Measurements from ENCODE around the gene IL1RAPL2.
"Not testable (repeated sequence)": the region's sequence is repeated elsewhere in the genome, so short reads cannot be mapped to it uniquely, and the experiment has no call there.

The IL1RAPL2 gene

GRCh38 chrX:105168577-105168976 is 602.6 kb downstream of the IL1RAPL2 start:
- DNase-seq (ENCODE audit: low spot score), result no peak

GRCh38 chrX:105173071-105173470 is 607.1 kb downstream of the IL1RAPL2 start:
- DNase-seq (ENCODE audit: low spot score), result peak; percentile 13

GRCh38 chrX:105179644-105180043 is 613.6 kb downstream of the IL1RAPL2 start:
- no peak for DNase-seq (ENCODE audit: low spot score)

- no peak for DNase-seq (ENCODE audit: low spot score)
These were observed 623.1 kb downstream of the IL1RAPL2 start for GRCh38 chrX:105189093-105189492.

- DNase-seq (ENCODE audit: low spot score), result peak; percentile 52
These were observed 624.4 kb downstream of the IL1RAPL2 start for GRCh38 chrX:105190252-105190853.

GRCh38 chrX:105191878-105192277 is 625.9 kb downstream of the IL1RAPL2 start:
- peak; percentile 38 for DNase-seq (ENCODE audit: low spot score)

GRCh38 chrX:105209406-105209805 is 643.4 kb downstream of the IL1RAPL2 start:
- DNase-seq (ENCODE audit: low spot score), result no peak

- no peak for DNase-seq (ENCODE audit: low spot score)
These were observed 644.3 kb downstream of the IL1RAPL2 start for GRCh38 chrX:105210258-105210657.

GRCh38 chrX:105211066-105211575 is 645.1 kb downstream of the IL1RAPL2 start:
- DNase-seq (ENCODE audit: low spot score), result peak; percentile 83

- no peak for DNase-seq (ENCODE audit: low spot score)
These were observed 653.7 kb downstream of the IL1RAPL2 start for GRCh38 chrX:105219454-105220401.

GRCh38 chrX:105220636-105221035 is 654.6 kb downstream of the IL1RAPL2 start, which contains the start of gene TEX13A:
TSS of gene TEX13A (minus strand) at chrX:105220694. CDS start at chrX:105220397, 297 bp downstream.
- DNase-seq (ENCODE audit: low spot score), result no peak

GRCh38 chrX:105221374-105221773 is 655.4 kb downstream of the IL1RAPL2 start:
- no peak for DNase-seq (ENCODE audit: low spot score)

GRCh38 chrX:105226499-105226898 is 660.5 kb downstream of the IL1RAPL2 start:
- no peak for DNase-seq (ENCODE audit: low spot score)

- DNase-seq (ENCODE audit: low spot score), result no peak
These were observed 662.6 kb downstream of the IL1RAPL2 start for GRCh38 chrX:105228602-105229001.

- DNase-seq (ENCODE audit: low spot score), result no peak
These were observed 663.1 kb downstream of the IL1RAPL2 start for GRCh38 chrX:105229146-105229545.

GRCh38 chrX:105237407-105237806 is 671.4 kb downstream of the IL1RAPL2 start:
- DNase-seq (ENCODE audit: low spot score), result not testable (repeated sequence)

- DNase-seq (ENCODE audit: low spot score), result no peak
These were observed 675.1 kb downstream of the IL1RAPL2 start for GRCh38 chrX:105241056-105241455.

GRCh38 chrX:105260291-105261043 is 694.5 kb downstream of the IL1RAPL2 start:
- no peak for DNase-seq (ENCODE audit: low spot score)

- DNase-seq (ENCODE audit: low spot score), result no peak
These were observed 697.2 kb downstream of the IL1RAPL2 start for GRCh38 chrX:105263171-105263570.

- no peak for DNase-seq (ENCODE audit: low spot score)
These were observed 697.8 kb downstream of the IL1RAPL2 start for GRCh38 chrX:105263801-105264200.

- DNase-seq (ENCODE audit: low spot score), result no peak
These were observed 699.1 kb downstream of the IL1RAPL2 start for GRCh38 chrX:105265093-105265492.

GRCh38 chrX:105266456-105266855 is 700.5 kb downstream of the IL1RAPL2 start:
- DNase-seq (ENCODE audit: low spot score), result no peak
